ENCODE data around the gene ATP8B4. TPM values are rescaled to one million over a fixed set of nuclear protein-coding genes. Genes with fewer than 3 reads are reported as not detected.

ATP8B4 gene
- total and polyA plus RNA-seq, 3 experiments from 2014 or later = 0.23 to 8.9 (median 8.5) TPM

DNA sequence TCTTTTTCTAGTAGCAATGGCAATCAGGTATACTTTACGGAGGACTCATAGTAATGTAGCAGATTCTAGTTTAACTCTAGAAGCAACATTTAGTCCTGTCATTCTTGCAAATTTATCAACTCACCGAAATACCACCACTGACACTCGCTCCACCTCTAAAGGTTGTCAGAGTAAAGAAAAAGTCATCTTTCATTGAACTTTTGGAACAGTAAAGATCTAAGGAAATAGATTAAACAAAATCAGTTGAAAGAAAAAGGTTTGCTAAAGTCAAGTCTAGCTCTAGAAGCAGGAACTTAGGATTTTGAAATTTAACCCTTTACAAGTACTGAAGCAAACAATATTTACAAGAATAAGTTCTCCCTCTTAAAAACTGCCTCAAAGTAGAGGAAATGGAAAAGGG, 8.7 kb downstream of the ATP8B4 start:
- CTCF ChIA-PET = interaction anchor here (0.9 kb wide), 1 partner anchor 10 kb away, joined by 3 read pairs; no protein-coding TSS in a partner anchor
- Mint-ChIP-seq H3K4me1 (peaks cover 29 to 36% (median 30%) of the 10 kb centered on the region in 3 donors), H3K27me3 (peaks cover 3 to 6% of the 10 kb centered on the region in 2 donors), H3K36me3 (peaks cover 0 to under 1% (median 0%) of the 10 kb centered on the region in 3 donors), H3K9me3 (peaks cover 0 to 1% (median 0%) of the 10 kb centered on the region in 5 donors), H3K27ac (peak overlapping the region in 1 of 8 donors; percentile 6), H3K4me3 (no peak overlapping the region)
- no peaks in the 10 kb centered on the region for H3K27me3 ChIP-seq (ENCODE audit: insufficient read depth, low read length, poor library complexity, severe bottlenecking)
- no peaks in the 10 kb centered on the region for H3K9me3 ChIP-seq (ENCODE audit: low read length)
- no peak for DNase-seq
- no peak overlapping the region for H3K27ac ChIP-seq (ENCODE audit: low read depth, low read length)
- peaks cover 18% of the 10 kb centered on the region for H3K4me1 ChIP-seq (ENCODE audit: insufficient read depth, low read length)
- H3K36me3 ChIP-seq (ENCODE audit: insufficient read depth, low read length) = no peaks in the 10 kb centered on the region
- POLR2A ChIA-PET = no interaction called here
- no peak overlapping the region for H3K4me3 ChIP-seq (ENCODE audit: low read length)

DNA sequence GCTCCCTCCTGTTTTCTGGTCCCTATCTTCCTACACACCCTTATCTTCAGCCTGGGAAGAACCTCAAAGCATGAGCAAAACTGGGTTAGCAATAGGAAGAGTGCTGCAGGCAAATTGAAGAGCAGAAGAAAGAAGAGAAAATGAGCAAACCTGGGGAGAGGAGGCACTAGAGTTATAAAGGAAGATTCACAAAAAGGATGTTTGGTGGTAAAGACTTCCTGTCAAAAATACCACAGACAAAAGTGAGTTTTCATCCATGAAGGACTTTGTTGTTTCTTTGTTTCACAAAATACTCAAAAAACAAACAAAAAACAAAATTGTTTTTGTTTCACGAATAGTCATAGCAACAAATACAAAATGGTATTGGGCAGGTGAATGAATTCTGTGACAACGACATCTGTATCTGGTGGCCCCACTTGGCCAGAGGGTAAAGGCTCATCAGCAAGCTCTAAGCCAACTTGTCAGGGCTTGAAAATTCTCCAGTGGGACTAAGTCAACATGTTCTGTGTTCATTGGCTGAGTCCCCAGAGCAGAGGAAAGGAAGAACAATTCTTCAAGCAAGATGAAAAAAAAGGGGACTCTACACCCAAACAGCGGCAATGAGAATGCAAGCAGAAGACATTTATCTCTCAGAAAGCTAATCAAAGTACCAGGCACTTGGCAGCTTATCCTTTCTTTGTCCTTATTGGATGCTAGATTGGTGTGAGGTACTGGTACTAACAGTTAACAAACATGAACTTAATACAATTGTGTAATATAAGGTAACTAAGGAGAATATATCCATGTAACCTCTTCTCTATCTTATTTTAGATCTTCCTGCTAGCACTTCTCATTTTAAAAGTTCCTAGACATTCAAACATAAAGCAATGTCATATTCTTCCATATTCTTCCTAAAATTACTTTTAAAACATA, 9.7 kb downstream of the ATP8B4 start:
- peaks cover 0 to 1% (median 0%) of the 10 kb centered on the region in 5 donors for H3K9me3 Mint-ChIP-seq
- H3K4me3 Mint-ChIP-seq = peak overlapping the region in 4 of 7 donors; percentile 30 to 55 (median 45)
- no peak overlapping the region for H3K27ac ChIP-seq (ENCODE audit: low read depth, low read length)
- DNase-seq = no peak
- POLR2A ChIA-PET = no interaction called here
- H3K27me3 Mint-ChIP-seq = peaks cover 3% of the 10 kb centered on the region in 2 donors
- H3K36me3 ChIP-seq (ENCODE audit: insufficient read depth, low read length) = no peaks in the 10 kb centered on the region
- peak overlapping the region in 6 of 8 donors; percentile 19 to 87 (median 54) for H3K27ac Mint-ChIP-seq
- peaks cover 18% of the 10 kb centered on the region for H3K4me1 ChIP-seq (ENCODE audit: insufficient read depth, low read length)
- no peak overlapping the region for H3K4me3 ChIP-seq (ENCODE audit: low read length)
- H3K36me3 Mint-ChIP-seq = no peaks in the 10 kb centered on the region
- CTCF ChIA-PET = no interaction called here
- peaks cover 29 to 36% (median 30%) of the 10 kb centered on the region in 3 donors for H3K4me1 Mint-ChIP-seq
- H3K9me3 ChIP-seq (ENCODE audit: low read length) = no peaks in the 10 kb centered on the region
- H3K27me3 ChIP-seq (ENCODE audit: insufficient read depth, low read length, poor library complexity, severe bottlenecking) = no peaks in the 10 kb centered on the region

DNA sequence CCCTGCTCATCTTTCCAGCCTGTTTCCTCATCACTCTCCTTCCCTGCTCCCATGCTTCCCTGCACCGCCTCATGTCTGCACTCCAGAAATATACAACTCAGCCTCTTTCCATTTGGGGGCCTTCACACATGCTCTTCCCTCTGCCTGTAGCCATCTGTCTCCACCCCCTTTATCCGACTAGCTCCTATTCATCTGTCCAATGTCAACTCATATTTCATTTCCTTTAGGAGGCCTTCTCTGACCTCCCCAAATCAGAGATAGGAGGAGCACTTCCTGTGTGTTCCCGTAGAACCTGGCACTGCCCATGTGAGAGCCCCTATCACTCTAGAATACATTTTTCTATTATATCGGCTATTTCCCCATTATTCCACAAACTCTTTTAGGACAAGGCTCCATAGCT, 10.6 kb downstream of the ATP8B4 start:
- peaks cover 18% of the 10 kb centered on the region for H3K4me1 ChIP-seq (ENCODE audit: insufficient read depth, low read length)
- H3K4me3 Mint-ChIP-seq = peak overlapping the region in 2 of 7 donors; percentile 8 to 30
- no peaks in the 10 kb centered on the region for H3K36me3 Mint-ChIP-seq
- no peaks in the 10 kb centered on the region for H3K27me3 ChIP-seq (ENCODE audit: insufficient read depth, low read length, poor library complexity, severe bottlenecking)
- H3K4me3 ChIP-seq (ENCODE audit: low read length) = no peak overlapping the region
- ChIA-PET CTCF (no interaction called here), POLR2A (no interaction called here)
- no peaks in the 10 kb centered on the region for H3K36me3 ChIP-seq (ENCODE audit: insufficient read depth, low read length)
- H3K9me3 ChIP-seq (ENCODE audit: low read length) = no peaks in the 10 kb centered on the region
- no peak overlapping the region for H3K27ac ChIP-seq (ENCODE audit: low read depth, low read length)
- peak overlapping the region in 3 of 8 donors; percentile 4 to 90 (median 38) for H3K27ac Mint-ChIP-seq
- no peak for DNase-seq
- peaks cover 29 to 36% (median 30%) of the 10 kb centered on the region in 3 donors for H3K4me1 Mint-ChIP-seq
- H3K27me3 Mint-ChIP-seq = peaks cover 3% of the 10 kb centered on the region in 2 donors
- H3K9me3 Mint-ChIP-seq = peaks cover 0 to 1% (median 0%) of the 10 kb centered on the region in 5 donors

DNA sequence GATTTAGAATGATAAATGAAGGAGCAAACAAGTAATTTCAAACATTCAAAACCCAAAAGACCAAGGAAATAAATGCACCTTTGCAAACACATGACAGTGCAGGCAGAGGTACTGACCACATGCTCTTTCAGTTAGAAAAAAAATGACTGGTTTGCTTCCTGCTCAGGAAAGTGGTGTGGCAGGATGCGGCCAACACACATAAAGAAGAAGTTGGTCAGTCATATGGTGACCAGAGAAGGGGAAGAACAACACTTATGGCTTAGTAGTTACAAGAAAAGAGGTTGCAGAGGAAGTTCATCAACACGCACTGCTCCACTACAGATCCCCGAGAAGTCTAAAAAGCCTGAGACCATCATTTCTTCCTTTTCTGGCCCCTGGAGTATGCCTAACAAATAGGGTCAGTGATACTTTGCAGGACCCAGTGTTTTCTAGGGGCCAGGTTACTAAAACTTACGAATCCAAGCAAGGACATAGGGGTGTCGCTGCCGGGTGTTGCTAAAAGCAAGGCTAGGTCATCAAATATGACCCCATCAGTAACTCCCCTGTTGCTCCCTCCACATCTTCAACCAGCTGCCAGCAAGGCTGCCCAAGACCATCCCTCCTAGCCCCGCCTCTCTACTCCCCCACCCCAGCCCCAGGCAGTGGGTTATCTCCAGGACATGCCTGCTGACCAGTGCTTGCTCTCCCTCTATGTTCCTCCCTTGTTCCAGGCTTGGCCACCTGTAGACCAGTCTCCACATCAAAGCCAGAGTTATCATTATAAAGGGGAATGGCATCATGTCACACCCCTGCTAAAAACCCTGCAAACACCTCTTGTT, 11.2 kb downstream of the ATP8B4 start:
- H3K4me1 Mint-ChIP-seq = peaks cover 29 to 36% (median 30%) of the 10 kb centered on the region in 3 donors
- no peak overlapping the region for H3K4me3 ChIP-seq (ENCODE audit: low read length)
- H3K36me3 ChIP-seq (ENCODE audit: insufficient read depth, low read length) = no peaks in the 10 kb centered on the region
- H3K4me1 ChIP-seq (ENCODE audit: insufficient read depth, low read length) = peaks cover 18% of the 10 kb centered on the region
- no peak for DNase-seq
- H3K27me3 ChIP-seq (ENCODE audit: insufficient read depth, low read length, poor library complexity, severe bottlenecking) = no peaks in the 10 kb centered on the region
- peaks cover 0 to 1% (median 0%) of the 10 kb centered on the region in 5 donors for H3K9me3 Mint-ChIP-seq
- POLR2A ChIA-PET = no interaction called here
- H3K27ac ChIP-seq (ENCODE audit: low read depth, low read length) = no peak overlapping the region
- peak overlapping the region in 6 of 8 donors; percentile 0 to 90 (median 45) for H3K27ac Mint-ChIP-seq
- no peaks in the 10 kb centered on the region for H3K36me3 Mint-ChIP-seq
- H3K9me3 ChIP-seq (ENCODE audit: low read length) = no peaks in the 10 kb centered on the region
- CTCF ChIA-PET = no interaction called here
- peak overlapping the region in 5 of 7 donors; percentile 5 to 34 (median 20) for H3K4me3 Mint-ChIP-seq
- H3K27me3 Mint-ChIP-seq = peaks cover 3% of the 10 kb centered on the region in 2 donors

DNA sequence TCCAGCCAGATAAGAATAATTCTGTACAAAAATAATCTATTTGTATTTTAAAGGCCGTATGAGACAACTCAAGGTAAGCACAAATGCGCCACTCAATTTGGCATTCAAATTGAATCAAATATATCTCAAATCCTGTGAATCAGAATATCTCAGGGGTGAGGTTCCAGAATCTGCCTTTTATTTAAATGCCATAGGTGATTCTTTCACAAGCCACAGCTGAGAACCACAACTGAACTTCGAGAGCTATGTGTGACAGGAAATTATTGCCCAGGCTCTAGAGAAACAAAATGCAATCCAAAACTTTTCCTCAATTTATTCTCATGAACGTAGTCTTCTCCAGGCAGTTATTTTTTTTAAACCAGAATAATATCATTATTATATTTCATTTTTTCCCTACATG, 11.9 kb downstream of the ATP8B4 start:
- H3K9me3 Mint-ChIP-seq = peaks cover 0 to 1% (median 0%) of the 10 kb centered on the region in 5 donors
- Histone ChIP-seq H3K27ac (ENCODE audit: low read depth, low read length) (no peak overlapping the region), H3K9me3 (ENCODE audit: low read length) (no peaks in the 10 kb centered on the region), H3K36me3 (ENCODE audit: insufficient read depth, low read length) (no peaks in the 10 kb centered on the region), H3K4me1 (ENCODE audit: insufficient read depth, low read length) (peaks cover 18% of the 10 kb centered on the region), H3K27me3 (ENCODE audit: insufficient read depth, low read length, poor library complexity, severe bottlenecking) (no peaks in the 10 kb centered on the region), H3K4me3 (ENCODE audit: low read length) (no peak overlapping the region)
- ChIA-PET POLR2A (no interaction called here), CTCF (no interaction called here)
- H3K36me3 Mint-ChIP-seq = no peaks in the 10 kb centered on the region
- H3K27ac Mint-ChIP-seq = peak overlapping the region in 4 of 8 donors; percentile 1 to 52 (median 21)
- H3K4me3 Mint-ChIP-seq = peak overlapping the region in 1 of 7 donors; percentile 20
- no peak for DNase-seq
- peaks cover 29 to 36% (median 30%) of the 10 kb centered on the region in 3 donors for H3K4me1 Mint-ChIP-seq
- no peaks in the 10 kb centered on the region for H3K27me3 Mint-ChIP-seq

DNA sequence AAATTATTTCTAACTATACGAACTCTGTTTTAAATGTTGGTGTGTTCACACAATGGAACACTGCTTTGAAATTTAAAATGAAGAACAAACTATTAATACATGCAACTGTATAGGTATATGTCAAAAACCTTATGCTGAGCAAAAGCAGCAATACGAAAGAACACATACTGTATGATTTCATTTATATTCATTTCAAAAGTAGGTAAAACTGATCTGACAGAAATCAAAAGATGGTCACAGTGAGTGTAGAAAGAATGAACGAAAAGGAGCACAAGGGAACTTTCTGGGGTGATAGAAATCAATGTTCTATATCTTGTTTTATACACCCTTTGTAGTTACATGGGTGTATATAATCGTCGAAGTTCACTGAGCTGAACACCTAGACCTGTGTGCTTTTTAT, 12.6 kb downstream of the ATP8B4 start:
- Mint-ChIP-seq H3K27ac (no peak overlapping the region), H3K4me3 (no peak overlapping the region), H3K9me3 (peaks cover 0 to 1% (median 0%) of the 10 kb centered on the region in 5 donors), H3K36me3 (no peaks in the 10 kb centered on the region), H3K27me3 (no peaks in the 10 kb centered on the region), H3K4me1 (peaks cover 29 to 36% (median 30%) of the 10 kb centered on the region in 3 donors)
- Histone ChIP-seq H3K4me3 (ENCODE audit: low read length) (no peak overlapping the region), H3K27ac (ENCODE audit: low read depth, low read length) (no peak overlapping the region), H3K9me3 (ENCODE audit: low read length) (no peaks in the 10 kb centered on the region), H3K4me1 (ENCODE audit: insufficient read depth, low read length) (peaks cover 18% of the 10 kb centered on the region), H3K36me3 (ENCODE audit: insufficient read depth, low read length) (no peaks in the 10 kb centered on the region), H3K27me3 (ENCODE audit: insufficient read depth, low read length, poor library complexity, severe bottlenecking) (no peaks in the 10 kb centered on the region)
- ChIA-PET POLR2A (no interaction called here), CTCF (no interaction called here)
- no peak for DNase-seq

DNA sequence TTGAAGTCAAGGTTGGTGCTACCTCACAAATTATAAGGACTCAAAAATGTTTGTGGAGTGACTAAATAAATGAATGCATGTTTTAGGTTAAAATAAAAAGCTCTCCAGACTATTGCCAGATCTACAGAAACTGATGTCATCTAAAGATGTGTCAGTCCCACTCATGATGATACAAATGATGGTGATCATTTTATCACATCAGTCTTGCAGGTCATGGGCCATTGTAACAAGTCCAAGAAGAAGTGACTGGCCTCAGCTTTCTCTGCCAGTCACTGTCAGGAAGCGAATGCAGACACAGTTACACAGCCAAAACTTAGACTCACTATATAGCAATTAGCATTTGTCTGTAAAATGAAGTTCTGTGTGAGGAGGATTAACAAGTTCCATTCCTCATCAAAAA, 18.5 kb downstream of the ATP8B4 start:
- H3K9me3 ChIP-seq (ENCODE audit: low read length) = no peaks in the 10 kb centered on the region
- no peak overlapping the region for H3K27ac Mint-ChIP-seq
- no peaks in the 10 kb centered on the region for H3K27me3 ChIP-seq (ENCODE audit: insufficient read depth, low read length, poor library complexity, severe bottlenecking)
- H3K36me3 ChIP-seq (ENCODE audit: insufficient read depth, low read length) = no peaks in the 10 kb centered on the region
- no peak overlapping the region for H3K27ac ChIP-seq (ENCODE audit: low read depth, low read length)
- ChIA-PET POLR2A (no interaction called here), CTCF (no interaction called here)
- H3K4me3 Mint-ChIP-seq = no peak overlapping the region
- DNase-seq = no peak
- no peaks in the 10 kb centered on the region for H3K9me3 Mint-ChIP-seq
- H3K27me3 Mint-ChIP-seq = no peaks in the 10 kb centered on the region
- H3K4me1 ChIP-seq (ENCODE audit: insufficient read depth, low read length) = no peaks in the 10 kb centered on the region
- no peaks in the 10 kb centered on the region for H3K4me1 Mint-ChIP-seq
- no peak overlapping the region for H3K4me3 ChIP-seq (ENCODE audit: low read length)
- no peaks in the 10 kb centered on the region for H3K36me3 Mint-ChIP-seq

DNA sequence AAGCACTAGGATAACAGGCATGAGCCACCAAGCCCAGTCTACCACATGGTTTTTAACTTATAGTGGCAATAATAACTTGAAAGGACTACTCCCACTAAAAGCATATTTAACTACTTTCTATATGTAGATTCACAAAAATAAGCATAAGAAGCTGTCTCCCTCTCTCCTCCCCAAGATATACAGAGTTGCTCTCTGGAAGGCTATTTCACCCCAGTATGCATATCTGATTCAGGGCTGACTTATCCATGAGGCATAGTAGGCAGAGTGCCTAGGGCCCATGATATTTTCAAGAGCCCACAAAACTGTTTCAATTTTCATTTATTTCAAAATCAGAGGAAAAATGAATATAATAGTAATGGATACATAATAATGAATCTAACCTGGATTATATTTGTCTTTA, 20.5 kb downstream of the ATP8B4 start:
- Mint-ChIP-seq H3K27me3 (no peaks in the 10 kb centered on the region), H3K9me3 (no peaks in the 10 kb centered on the region), H3K4me3 (no peak overlapping the region), H3K27ac (no peak overlapping the region), H3K36me3 (no peaks in the 10 kb centered on the region), H3K4me1 (no peaks in the 10 kb centered on the region)
- Histone ChIP-seq H3K9me3 (ENCODE audit: low read length) (no peaks in the 10 kb centered on the region), H3K36me3 (ENCODE audit: insufficient read depth, low read length) (no peaks in the 10 kb centered on the region), H3K27me3 (ENCODE audit: insufficient read depth, low read length, poor library complexity, severe bottlenecking) (no peaks in the 10 kb centered on the region), H3K4me3 (ENCODE audit: low read length) (no peak overlapping the region), H3K4me1 (ENCODE audit: insufficient read depth, low read length) (no peaks in the 10 kb centered on the region), H3K27ac (ENCODE audit: low read depth, low read length) (no peak overlapping the region)
- ChIA-PET POLR2A (no interaction called here), CTCF (no interaction called here)
- DNase-seq = no peak

Measured in CD8-positive, alpha-beta memory T cell (primary cell).